NCI-H128 (cell line): ENCODE data around the gene SNN.

ENCODE experiments used
- DNase-seq: peaks from one replicate; lab custom pipeline; 2025; ENCODE audit not compliant: unreplicated experiment; lab: John Stamatoyannopoulos, UW

Gene SNN

DNA sequence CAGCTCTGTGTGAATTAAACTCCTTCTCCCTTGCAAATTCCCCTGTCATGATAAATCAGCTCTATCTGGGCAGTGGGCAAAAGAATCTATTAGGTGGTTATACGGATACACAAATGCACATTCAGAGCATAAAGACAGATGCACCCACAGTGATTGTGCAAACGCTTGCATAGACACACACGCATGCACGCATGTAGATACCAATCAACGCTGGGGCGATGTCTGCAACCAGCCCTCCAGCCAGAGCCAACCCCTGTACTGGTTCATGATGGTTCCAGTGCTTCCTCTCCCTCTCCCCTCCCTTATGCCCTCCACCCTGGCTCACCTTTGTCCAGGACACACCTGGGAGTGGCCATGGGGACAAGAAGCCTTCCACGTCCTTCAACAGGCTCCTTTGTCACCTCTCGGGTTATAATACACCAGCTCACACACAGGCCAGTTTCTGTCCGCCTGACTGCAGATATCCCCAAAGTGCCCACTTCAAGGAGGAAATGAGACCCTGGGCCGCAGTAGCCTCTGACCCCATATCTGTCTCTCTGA lies 33.1 kb upstream of the SNN start:
- no peak for DNase-seq

DNA sequence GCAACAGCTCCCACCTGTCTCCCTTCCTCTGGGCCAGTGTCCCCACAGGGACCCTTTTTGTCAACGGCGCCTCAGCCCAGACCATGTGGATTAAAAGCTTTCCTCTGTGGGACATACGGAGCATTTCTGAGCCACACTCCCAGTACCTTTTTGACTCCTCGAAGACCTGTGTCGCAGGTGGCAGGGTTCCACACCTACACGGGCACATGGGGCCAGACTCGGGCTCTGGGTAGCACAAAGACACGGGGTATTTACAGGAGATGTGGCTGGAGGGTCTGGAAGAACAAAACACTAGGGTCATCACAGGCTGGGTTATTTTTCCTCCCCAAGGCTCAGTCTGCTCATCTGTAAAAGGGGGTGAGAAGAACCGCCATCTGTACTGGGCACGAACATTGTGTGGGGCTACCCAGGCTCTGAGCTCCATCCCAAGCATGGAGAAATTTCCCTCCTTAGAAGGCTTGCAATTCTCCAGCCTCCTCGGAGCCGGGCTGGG lies 32.5 kb upstream of the SNN start:
- DNase-seq: no peak

DNA sequence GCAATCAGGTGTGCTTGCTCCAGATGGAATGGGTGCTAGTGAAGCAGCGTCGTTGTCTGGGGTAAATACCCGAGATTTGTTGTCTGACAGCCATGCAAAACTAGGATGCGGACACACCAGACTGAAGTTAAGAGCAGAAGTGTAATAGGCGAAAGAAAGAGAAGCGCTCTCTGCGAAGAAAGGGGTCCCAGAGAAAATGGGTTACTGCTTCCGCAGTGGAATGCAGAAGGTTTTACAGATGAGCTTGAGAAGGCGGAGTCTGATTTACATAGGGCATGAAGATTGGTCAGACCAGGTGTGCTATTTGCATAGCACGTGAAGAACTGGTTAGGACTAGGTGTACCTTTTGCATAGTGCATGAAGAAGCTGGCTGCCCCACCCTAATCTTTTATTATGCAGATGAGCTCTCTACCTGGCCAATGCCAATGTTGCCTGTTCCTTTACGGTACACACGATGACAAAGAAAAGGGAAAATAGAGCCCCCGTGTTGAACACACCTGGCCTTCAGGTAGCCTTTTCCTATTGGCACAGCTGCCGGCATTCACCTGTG lies 32.0 kb upstream of the SNN start:
- no peak for DNase-seq

DNA sequence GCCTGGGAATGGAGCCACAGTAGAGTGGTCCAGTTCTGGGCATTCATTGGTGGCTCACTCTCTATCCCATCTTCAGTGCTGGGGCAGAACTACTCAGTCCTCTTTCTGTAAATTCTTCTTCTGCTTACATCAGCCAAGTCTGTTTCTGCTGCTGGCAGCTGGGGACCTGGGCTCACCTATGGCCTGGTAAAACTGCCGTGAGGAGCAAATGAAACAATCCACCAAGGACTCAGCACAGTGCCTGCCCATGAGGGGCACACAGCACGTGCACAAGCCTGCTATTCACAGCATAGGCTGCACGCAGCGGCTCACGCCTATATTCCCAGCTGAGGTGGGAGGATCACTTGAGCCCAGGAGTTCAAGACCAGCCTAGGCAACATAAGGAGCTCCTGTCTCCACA lies 30.9 kb upstream of the SNN start:
- DNase-seq: no peak

DNA sequence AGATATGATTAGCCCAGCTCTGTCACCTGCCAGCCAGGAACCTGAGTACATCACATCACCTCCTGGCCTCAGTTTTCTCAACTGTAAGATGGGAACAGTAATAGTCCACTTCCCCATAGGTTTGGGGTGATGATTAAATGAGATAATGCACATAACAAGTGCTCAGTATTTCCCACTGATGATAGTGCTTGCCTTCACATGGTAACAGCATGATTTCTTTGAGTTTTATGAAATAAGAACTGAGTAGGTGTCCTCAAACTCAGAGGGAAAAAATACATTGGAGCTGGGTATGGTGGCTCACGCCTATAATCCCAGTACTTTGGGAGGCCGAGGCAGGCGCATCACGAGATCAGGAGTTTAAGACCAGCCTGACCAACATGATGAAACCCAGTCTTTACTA lies 30.1 kb upstream of the SNN start:
- DNase-seq: no peak

DNA sequence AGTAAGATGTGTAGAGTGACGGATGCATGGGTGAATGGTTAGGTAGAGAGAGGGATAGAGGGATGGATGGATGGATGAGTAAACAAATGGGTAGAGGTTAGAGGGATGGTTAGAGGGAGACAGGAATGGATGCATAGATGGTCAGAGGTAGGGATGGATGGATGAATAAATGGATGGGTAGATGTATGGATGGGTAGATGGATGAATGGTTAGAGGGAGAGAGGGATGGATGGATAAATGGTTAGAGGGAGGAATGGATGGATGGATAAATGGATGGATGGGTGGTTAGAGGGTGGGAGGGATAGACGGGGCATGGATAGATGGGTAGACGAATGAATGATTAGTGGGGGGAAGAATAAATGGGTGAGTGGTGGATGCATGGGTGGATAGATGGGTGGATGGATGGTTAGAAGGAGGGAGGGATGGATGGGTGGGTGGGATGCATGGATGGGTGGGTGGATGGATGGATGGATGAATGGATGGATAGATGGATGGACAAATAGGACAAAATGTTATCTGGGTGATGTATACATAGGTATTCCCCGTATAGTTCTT lies 29.2 kb upstream of the SNN start:
- no peak for DNase-seq

DNA sequence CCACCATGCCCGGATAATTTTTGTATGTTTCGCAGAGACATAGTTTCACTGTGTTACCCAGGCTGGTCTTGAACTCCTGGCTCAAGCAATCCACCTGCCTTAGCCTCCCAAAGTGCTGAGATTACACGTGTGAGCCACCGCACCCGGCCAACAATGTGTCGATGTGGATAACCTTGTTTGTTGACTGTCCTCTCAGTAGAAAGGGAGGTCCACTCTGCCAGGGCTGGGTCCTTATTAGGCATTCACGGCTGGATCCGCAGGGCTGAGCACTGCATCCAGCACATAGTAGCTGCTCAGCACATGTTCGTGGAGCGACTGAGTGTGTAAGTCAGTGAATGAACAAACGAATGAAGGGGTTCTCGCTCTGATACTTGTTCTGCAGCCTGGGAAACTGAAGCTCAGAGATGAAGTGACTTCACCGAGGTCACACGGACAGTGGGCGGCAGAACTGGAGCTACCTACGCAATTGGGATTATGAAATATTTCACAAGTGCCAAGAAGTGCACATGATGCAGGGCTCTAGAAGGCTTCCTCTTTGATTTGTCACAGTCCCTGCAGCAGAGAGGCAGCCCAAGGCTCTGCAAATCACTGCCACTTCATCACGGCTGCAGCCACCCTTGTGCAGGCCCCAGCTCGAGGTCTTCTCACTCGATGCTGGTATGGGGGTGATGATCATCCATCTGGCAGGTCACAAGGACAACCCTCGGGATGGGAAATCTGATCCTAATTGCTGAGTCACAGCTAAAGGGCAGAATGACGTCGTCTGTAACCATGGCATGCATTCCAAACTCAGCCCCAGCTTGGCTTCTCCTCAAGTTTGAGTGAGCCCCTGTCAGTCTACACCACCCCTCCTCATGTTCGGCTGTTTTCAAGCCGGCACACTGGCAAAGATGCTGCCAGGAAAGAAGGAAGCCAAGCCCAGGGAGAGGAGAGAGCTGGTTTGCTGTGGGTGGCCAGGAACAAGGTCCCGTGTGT lies 28.0 kb upstream of the SNN start:
- no peak for DNase-seq

DNA sequence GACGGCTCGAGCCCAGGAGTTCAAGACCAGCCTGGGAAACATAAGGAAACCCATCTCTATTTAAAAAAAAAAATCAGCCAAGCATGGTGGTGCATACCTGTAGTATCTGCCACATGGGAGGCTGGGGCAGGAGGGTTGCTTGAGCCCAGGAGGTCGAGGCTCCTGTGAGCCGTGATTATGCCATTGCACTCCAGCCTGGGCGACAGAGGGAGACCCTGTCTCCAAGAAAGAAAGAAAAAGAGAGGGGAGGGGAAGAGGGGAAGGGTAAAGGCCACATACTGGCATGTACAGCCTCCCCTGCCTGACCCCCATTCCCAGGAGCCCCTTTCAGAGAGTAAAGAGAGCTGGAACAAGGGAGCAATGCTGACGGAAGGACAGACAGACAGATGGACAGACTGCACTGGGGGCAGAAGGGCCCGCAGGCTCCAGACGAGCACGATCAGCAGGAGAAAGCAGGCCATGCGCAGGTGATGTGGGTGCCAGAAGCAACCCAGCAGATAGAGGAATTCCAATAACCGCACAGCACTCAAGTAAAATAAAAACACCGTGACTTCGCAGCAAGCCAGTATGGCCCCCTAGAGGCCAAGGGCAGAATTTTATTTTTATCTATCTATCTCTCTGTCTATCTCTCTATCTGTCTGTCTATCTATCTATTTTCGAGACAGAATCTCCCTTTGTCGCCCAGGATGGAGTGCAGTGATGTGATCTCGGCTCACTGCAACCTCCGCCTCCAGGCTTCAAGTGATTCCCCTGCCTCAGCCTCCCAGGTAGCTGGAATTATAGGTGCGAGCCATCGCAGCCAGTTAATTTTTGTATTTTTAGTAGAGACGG lies 27.1 kb upstream of the SNN start:
- DNase-seq: no peak

DNA sequence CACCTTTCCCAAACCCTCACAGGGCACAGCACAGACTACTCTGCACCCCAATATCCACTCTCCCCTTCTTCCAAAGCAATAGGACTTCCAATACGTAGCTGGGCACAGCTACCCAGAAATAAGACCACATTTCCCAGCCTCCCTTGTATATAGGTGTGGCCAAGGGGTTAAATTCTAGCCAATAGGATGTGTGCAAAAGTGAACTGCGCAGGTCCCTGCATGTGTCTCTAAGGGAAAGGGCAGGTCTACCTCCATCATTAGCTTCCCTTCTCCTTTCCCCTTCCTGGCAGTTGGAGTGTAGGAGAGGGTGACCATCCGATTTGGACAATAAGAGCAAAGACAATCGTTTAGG lies 25.5 kb upstream of the SNN start:
- DNase-seq: no peak

DNA sequence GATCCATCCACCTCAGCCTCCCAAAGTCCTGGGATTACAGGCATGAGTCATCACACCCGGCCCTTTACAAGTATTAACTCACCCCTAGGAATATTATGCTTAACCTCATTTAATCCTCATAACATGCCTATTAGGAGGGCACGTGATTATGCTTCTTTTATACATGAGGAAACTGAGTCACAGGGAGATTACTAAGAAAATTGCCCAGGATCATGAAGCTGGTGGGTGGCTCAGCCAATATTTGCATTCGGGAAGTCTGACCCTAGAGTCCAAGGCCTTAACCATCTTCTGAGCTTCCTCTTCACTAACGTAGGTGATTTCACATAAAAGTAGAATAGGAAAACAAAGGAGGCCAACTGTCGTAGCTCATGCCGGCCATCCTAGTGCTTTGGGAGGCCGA lies 19.0 kb upstream of the SNN start:
- no peak for DNase-seq

DNA sequence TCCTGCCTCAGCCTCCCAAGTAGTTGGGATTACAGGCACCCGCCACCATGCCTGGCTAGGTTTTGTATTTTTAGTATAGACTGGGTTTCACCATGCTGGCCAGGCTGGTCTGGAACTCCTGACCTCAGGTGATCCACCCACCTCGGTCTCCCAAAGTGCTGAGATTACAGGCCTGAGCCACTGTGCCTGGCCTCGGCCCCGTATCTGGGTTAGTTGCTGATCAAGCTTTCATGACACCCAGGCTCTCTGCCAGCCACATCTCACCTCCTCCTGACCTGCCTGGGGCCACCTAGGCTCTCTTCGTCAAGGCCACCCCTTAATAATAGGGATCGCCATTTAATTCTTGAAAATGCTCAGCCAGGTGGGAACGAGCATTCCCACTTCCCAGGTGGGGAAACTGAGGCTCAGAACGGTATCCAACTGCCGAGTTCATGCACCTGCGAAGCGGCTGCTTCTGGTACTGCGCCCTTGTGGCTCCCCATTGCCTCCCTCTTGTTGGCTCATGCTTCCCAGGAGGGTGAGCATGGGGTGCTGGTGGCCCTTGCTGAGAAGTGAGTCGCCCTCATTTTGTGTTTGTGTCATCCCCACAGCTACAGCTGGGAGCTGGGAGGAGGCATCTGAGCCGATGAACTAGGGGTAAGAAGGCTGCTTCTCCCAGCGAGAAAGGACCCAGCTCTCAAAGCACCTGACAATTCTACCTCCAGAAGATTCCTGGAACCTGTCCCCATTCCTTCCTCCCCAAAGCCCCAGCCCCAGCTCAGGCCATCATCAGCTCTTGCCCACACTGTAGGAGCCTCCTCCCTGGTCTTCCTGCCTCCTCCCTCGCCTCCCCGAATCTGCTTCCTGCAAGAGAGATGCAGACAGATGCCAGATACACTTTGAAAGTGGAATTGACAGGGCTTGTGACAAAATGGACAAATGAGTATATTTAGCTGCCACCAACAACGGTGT lies 17.3 kb upstream of the SNN start:
- DNase-seq: no peak

DNA sequence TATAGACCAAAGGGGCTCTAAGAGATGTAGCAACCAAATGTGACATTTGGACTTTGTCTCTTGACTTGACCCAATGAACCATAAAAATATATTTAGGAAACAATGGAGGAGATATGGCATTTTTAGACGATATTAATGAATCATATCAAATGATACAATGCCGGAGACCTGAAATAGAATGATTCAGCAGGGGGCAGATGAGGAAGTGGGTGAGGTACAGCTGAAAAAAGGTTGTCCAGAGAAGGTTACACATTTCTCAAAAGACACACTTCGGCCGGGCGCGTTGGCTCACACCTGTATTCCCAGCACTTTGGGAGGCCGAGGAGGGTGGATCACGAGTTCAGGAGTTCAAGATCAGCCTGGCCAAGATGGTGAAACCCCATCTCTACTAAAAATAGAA lies 16.5 kb upstream of the SNN start:
- no peak for DNase-seq

DNA sequence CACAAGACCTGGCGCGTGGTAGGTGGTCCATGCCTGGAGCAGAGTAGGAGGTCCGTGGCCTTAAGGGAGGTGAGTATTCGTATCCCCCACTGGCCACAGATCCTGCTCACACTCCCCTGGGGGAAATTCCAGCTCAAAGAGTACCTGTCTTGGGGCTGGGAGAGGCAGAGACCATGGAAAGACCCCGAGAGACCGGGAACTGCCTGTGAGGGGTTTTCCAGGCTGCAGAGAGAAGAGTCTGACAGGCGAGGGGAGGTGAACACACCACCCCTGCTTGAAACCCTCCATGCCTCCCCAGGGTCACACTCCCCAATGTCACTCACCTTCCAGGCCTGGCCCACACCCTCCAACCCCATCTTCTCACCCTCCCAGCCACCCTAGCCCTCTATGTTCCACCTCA lies 12.6 kb upstream of the SNN start:
- no peak for DNase-seq

DNA sequence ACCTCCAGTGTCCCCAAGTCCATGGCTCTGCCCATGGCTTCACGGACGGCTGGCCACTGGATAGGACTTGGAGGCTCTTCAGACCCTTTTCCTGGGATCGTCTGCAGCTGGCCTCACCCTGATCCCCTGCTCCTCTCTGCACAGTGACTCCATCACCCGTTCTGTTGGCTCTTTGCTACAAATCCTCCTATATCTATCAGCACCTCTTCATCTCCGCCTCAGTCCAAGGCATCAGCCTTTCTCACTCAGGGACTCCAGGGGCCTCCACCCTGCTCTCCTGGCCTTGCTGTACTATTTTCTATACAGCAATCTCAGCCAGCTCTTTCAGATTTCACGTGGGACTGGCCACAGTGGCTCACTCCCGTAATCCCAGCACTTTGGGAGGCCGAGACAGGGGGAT lies 10.7 kb upstream of the SNN start:
- DNase-seq: no peak

DNA sequence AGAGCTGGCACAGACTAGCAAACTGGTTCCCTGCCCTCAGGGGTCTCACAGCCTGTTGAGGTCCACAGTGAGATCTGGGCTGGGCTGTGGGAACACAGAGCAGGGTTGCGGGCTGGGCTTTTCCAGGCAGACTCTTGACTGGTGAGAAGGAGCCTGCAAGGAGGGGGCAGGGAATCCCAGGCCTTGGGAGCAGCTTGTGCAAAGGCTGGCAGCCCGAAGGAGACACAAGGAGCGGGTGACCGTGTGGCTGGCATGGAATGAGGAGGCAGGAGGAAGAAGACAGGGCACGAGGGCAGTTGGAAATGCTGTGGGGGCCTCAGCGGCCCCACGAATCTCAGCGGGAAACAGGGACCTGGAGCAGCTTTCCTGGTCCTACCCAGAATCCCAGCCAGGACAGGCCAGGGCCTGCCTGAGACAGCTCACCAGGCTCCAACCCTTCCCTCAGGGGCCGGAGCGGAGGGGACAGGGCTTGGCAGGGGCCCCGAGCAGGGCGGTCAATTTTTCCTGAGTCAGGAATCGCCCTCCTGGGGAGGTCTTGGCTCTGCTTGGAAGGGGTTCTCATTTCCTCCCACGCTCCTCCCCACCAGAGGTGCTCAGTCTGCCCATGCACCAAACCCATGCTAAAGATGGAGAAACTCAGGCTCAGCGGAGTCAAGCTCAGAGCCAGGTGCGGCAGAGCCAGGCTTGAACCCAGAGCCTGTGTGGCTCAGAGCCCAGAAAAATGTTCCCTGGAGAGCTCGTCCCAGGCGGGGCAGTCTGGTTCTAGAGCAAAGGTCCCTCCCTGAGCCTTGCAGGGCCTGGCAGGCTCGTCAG lies 9.2 kb upstream of the SNN start:
- no peak for DNase-seq

DNA sequence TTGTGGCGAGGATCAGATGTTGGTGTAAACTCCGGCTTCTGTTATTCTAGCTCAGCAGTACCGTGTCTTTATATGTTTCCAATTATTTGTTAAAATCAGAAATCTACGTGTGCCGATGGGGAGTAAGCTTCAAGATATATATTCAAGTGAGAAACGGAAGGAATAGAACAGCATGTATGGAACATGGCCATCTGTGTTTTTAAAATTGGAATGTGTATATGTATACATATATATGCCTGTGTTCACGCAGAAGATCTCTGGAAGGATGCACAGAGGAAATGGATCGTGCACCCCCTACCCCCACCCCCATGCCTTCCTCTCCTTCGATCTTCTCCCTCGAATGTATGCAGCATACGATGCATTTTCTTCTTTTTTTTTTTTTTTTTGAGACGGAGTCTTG lies 7.7 kb upstream of the SNN start:
- no peak for DNase-seq

DNA sequence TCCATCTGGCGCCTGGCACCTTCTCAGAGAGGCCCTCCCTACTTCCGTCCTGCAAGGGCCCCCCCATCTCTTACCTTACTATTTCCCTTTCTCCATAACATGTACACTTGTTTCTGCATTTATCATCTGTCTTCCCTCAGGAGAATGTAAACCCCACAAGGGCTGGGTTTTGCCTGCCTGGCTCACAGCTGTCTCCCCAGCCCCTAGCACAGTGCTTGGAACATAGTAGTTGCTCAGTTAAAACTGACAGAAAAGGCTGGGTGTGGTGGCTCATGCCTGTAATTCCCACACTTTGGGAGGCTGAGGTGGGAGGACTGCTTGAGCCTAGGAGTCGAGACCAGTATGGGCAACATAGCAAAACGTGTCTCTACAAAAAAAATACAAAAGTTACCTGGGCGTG lies 5.7 kb upstream of the SNN start:
- no peak for DNase-seq

DNA sequence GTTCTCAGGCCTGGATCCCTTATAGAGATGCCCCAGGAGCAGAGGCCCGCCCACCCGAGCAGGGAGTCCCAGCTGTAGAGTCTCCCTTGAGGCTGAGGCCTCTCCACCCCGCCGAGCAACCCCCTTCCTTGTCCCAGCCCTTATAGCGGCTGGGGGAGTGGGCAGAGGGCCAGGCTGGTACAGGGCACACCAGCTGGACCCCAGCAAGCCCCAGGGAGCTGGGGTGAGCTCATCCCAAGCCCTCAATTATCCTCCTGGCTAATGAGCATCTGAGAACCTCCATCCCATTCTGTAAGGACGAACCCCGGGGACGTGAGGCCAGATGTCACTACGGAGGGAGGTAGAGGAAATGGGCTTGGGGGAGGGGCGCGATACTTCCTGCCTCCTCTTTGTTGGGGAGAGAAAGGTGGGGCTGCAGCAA lies 3.2 kb upstream of the SNN start:
- no peak for DNase-seq
